H9 (cell line): ENCODE data around the gene RSPRY1. TPM values are rescaled to one million over a fixed set of nuclear protein-coding genes. Genes with fewer than 3 reads are reported as not detected.

ENCODE experiments used
- DNase-seq: peaks from one replicate; pipeline ENCODE4 v3.0.0-alpha.2; 2017
- H2AFZ ChIP-seq: one replicate; pipeline ENCODE4 v1.6.1; 2013; ENCODE audit warnings: mild to moderate bottlenecking, low read length, control low read depth, moderate library complexity
- H2AK5ac ChIP-seq: 2 replicates; pipeline ENCODE4 v1.6.1; 2013; ENCODE audit warnings: low read length, control low read depth, mixed read lengths; ENCODE audit not compliant: insufficient read length
- H2BK120ac ChIP-seq: one replicate; pipeline ENCODE4 v1.6.1; 2013; ENCODE audit warnings: low read depth, mild to moderate bottlenecking, low read length, control low read depth, inconsistent platforms; ENCODE audit not compliant: poor library complexity, severe bottlenecking
- H2BK12ac ChIP-seq: 2 replicates; pipeline ENCODE4 v1.6.1; 2013; ENCODE audit warnings: low read length, control low read depth, mixed read lengths, low read depth; ENCODE audit not compliant: insufficient read length
- H2BK15ac ChIP-seq: 2 replicates; pipeline ENCODE4 v1.6.1; 2013; ENCODE audit warnings: low read depth, low read length, control low read depth
- H2BK20ac ChIP-seq: one replicate; pipeline ENCODE4 v1.6.1; 2013; ENCODE audit warnings: low read depth, mild to moderate bottlenecking, low read length, control low read depth, inconsistent platforms; ENCODE audit not compliant: poor library complexity, severe bottlenecking
- H2BK5ac ChIP-seq: 2 replicates; pipeline ENCODE4 v1.6.1; 2013; ENCODE audit warnings: low read length, control low read depth, mixed read lengths; ENCODE audit not compliant: insufficient read length
- H3K14ac ChIP-seq: 2 replicates; pipeline ENCODE4 v1.6.1; 2013; ENCODE audit warnings: low read length, control low read depth; ENCODE audit not compliant: insufficient read depth
- H3K18ac ChIP-seq: 2 replicates; pipeline ENCODE4 v1.6.1; 2013; ENCODE audit warnings: low read depth, mild to moderate bottlenecking, mixed read lengths, low read length, control low read depth; ENCODE audit not compliant: insufficient read length
- H3K23ac ChIP-seq: 2 replicates; pipeline ENCODE4 v1.6.1; 2013; ENCODE audit warnings: low read length, control low read depth, mixed read lengths, low read depth; ENCODE audit not compliant: insufficient read length
- H3K23me2 ChIP-seq: 2 replicates; pipeline ENCODE4 v1.6.1; 2013; ENCODE audit warnings: low read depth, mild to moderate bottlenecking, mixed read lengths, low read length, control low read depth; ENCODE audit not compliant: insufficient read length, poor library complexity, severe bottlenecking
- H3K27ac ChIP-seq: 2 replicates; pipeline ENCODE4 v1.5.1; 2013; ENCODE audit warnings: low read length, control low read depth, mixed read lengths, low read depth; ENCODE audit not compliant: insufficient read length
- H3K27me3 ChIP-seq: 2 replicates; pipeline ENCODE4 v1.6.1; 2013; ENCODE audit warnings: low read length, control low read depth, inconsistent platforms; ENCODE audit not compliant: insufficient read depth
- H3K4ac ChIP-seq: 2 replicates; pipeline ENCODE4 v1.6.1; 2013; ENCODE audit warnings: low read depth, mild to moderate bottlenecking, control low read depth, inconsistent platforms, low read length, moderate library complexity
- H3K4me1 ChIP-seq: 2 replicates; pipeline ENCODE4 v1.6.1; 2013; ENCODE audit warnings: low read length, control low read depth, inconsistent platforms; ENCODE audit not compliant: insufficient read depth
- H3K4me2 ChIP-seq: 2 replicates; pipeline ENCODE4 v1.6.1; 2013; ENCODE audit warnings: low read length, control low read depth, mixed read lengths; ENCODE audit not compliant: insufficient read length, insufficient read depth
- H3K56ac ChIP-seq: 2 replicates; pipeline ENCODE4 v1.6.1; 2013; ENCODE audit warnings: low read depth, mild to moderate bottlenecking, mixed read lengths, low read length, control low read depth; ENCODE audit not compliant: insufficient read length
- H3K79me1 ChIP-seq: 2 replicates; pipeline ENCODE4 v1.6.1; 2013; ENCODE audit warnings: low read depth, mild to moderate bottlenecking, moderate library complexity, low read length, control low read depth, inconsistent platforms; ENCODE audit not compliant: insufficient read depth, poor library complexity, severe bottlenecking
- H3K79me2 ChIP-seq: 2 replicates; pipeline ENCODE4 v1.6.1; 2013; ENCODE audit warnings: low read length, control low read depth, inconsistent platforms; ENCODE audit not compliant: insufficient read depth
- H3K9ac ChIP-seq: 2 replicates; pipeline ENCODE4 v1.6.1; 2013; ENCODE audit warnings: low read length, control low read depth, mixed read lengths; ENCODE audit not compliant: insufficient read length; ENCODE audit errors: extremely low read depth
- H3K9me3 ChIP-seq: one replicate; pipeline ENCODE4 v1.6.1; 2013; ENCODE audit warnings: low read depth, low read length, inconsistent platforms; ENCODE audit not compliant: control insufficient read depth
- H3T11ph ChIP-seq: one replicate; pipeline ENCODE4 v1.6.1; 2013; ENCODE audit warnings: mild to moderate bottlenecking, low read length, control low read depth, inconsistent platforms
- H4K20me1 ChIP-seq: one replicate; pipeline ENCODE4 v1.6.1; 2013; ENCODE audit not compliant: control insufficient read depth, insufficient read length, insufficient read depth
- H4K5ac ChIP-seq: 2 replicates; pipeline ENCODE4 v1.6.1; 2013; ENCODE audit warnings: low read depth, mild to moderate bottlenecking, mixed read lengths, low read length, control low read depth; ENCODE audit not compliant: insufficient read length
- H4K8ac ChIP-seq: replicated peaks from 2 replicates; pipeline ENCODE4 v1.6.1; 2013; ENCODE audit warnings: low read length, control low read depth, mixed read lengths, low read depth; ENCODE audit not compliant: insufficient read length
- H4K91ac ChIP-seq: 2 replicates; pipeline ENCODE4 v1.6.1; 2013; ENCODE audit warnings: low read depth, mild to moderate bottlenecking, moderate library complexity, mixed read lengths, low read length, control low read depth; ENCODE audit not compliant: insufficient read length
- H3K27ac Mint-ChIP-seq, 3 experiments: 2 replicates in 2 of 3; 3 replicates in 1 of 3; pipeline ENCODE4 v1.8.0; 2020 to 2021; ENCODE audit warnings: mixed read lengths in 3 of 3, mild to moderate bottlenecking in 1 of 3, moderate library complexity in 1 of 3
- H3K27me3 Mint-ChIP-seq: 2 replicates; pipeline ENCODE4 v1.8.0; 2021; ENCODE audit warnings: low read depth, mild to moderate bottlenecking, moderate library complexity, mixed read lengths
- H3K36me3 Mint-ChIP-seq, 3 experiments: 2 replicates in 2 of 3; 3 replicates in 1 of 3; pipeline ENCODE4 v1.8.0; 2020 to 2021; ENCODE audit warnings: low read depth in 3 of 3, mixed read lengths in 3 of 3; ENCODE audit not compliant: insufficient read depth in 1 of 3
- H3K4me1 Mint-ChIP-seq, 2 experiments: 2 replicates each; pipeline ENCODE4 v1.8.0; 2020; ENCODE audit warnings: mixed read lengths in 2 of 2
- H3K4me3 Mint-ChIP-seq, 2 experiments: 2 replicates in 1 of 2; 3 replicates in 1 of 2; pipeline ENCODE4 v1.8.0; 2020 to 2021; ENCODE audit warnings: mild to moderate bottlenecking in 2 of 2, mixed read lengths in 2 of 2, moderate library complexity in 1 of 2
- H3K9me3 Mint-ChIP-seq, 2 experiments: 2 replicates in 1 of 2; 3 replicates in 1 of 2; pipeline ENCODE4 v1.8.0; 2020; ENCODE audit warnings: mild to moderate bottlenecking in 2 of 2, mixed read lengths in 2 of 2, moderate library complexity in 1 of 2
- WGBS: extraction: QIAGEN DNeasy Blood & Tissue Kit; methylation state at CpG from one replicate; pipeline ENCODE4 v1.1.7; 2013; ENCODE audit warnings: missing lambda C conversion rate, low lambda C conversion rate, mixed read lengths; ENCODE audit not compliant: insufficient read length; ENCODE audit errors: extremely low coverage; 5-methylcytosine and 5-hydroxymethylcytosine counted together
- total RNA-seq: library from RNA; stranded (reverse); gene quantifications from 2 replicates; pipeline ENCODE4 v1.2.1, GENCODE V29; 2021
- TF ChIP-seq, protein P1 (sequence below): fragments of 200-600 bp; sonication (generic); conservative IDR thresholded peaks from 3 replicates; pipeline ENCODE4 v1.8.0; 2021; ENCODE audit warnings: antibody characterized with exemption, mild to moderate bottlenecking

RSPRY1 gene
- total RNA-seq, 1 experiment from 2014 or later: 36.1 TPM

DNA sequence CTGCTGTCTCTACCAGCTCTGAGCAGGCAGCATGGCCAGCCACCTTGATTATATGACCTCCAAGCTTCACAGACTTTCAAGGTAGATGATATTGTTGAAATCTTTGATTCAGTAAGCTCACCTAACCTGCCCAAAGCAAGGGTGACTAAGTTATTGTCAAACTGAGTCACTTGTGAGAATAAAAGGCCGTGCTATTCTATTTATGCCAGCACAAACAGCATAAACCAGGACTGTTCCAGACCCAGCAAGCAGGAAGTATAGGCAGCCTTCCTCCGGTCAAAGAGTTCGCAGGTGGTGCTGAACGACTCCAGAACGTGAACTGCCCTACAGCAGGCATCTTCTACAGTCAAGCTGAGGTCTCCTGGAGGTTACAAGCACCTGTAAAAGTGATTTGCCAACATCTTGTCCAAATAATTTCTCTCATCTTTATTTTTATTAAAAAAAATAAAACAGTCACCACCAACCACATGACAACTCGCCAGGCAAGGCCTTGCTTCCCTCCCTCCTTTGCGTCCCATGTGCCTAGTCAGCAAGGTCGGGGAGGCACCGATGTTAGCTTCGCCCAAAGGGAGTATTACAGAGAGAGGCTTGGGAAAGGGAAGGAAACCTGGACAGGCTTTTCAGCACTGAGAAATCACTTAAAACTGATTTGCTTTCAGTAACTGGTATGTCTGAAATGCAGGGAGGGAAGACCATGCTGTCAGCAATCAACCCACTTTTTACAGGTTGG is 69.7 kb downstream of the RSPRY1 start:
- Histone ChIP-seq H2BK120ac (no peak overlapping the region), H2BK20ac (no peak overlapping the region), H3K4me1 (peaks cover 3% of the 10 kb centered on the region), H4K5ac (no peak overlapping the region), H3T11ph (no peak overlapping the region), H3K4ac (no peak overlapping the region), H3K27me3 (no peaks in the 10 kb centered on the region), H3K23ac (no peak overlapping the region), H3K9ac (no peak overlapping the region), H2AFZ (no peak overlapping the region), H3K23me2 (no peaks in the 10 kb centered on the region), H3K56ac (no peak overlapping the region), H2BK15ac (no peak overlapping the region), H3K9me3 (peaks cover 6% of the 10 kb centered on the region), H3K14ac (no peak overlapping the region), H2AK5ac (no peak overlapping the region), H2BK12ac (no peak overlapping the region), H4K91ac (no peak overlapping the region), H3K18ac (no peak overlapping the region), H3K79me1 (no peaks in the 10 kb centered on the region), H4K20me1 (no peaks in the 10 kb centered on the region), H3K27ac (no peak overlapping the region), H2BK5ac (no peak overlapping the region), H3K4me2 (no peak overlapping the region), H4K8ac (no peak overlapping the region), H3K79me2 (no peaks in the 10 kb centered on the region)
- 100% methylated on average over 1 of the region's 10 CpGs for WGBS
- TF ChIP-seq, protein P1, sequence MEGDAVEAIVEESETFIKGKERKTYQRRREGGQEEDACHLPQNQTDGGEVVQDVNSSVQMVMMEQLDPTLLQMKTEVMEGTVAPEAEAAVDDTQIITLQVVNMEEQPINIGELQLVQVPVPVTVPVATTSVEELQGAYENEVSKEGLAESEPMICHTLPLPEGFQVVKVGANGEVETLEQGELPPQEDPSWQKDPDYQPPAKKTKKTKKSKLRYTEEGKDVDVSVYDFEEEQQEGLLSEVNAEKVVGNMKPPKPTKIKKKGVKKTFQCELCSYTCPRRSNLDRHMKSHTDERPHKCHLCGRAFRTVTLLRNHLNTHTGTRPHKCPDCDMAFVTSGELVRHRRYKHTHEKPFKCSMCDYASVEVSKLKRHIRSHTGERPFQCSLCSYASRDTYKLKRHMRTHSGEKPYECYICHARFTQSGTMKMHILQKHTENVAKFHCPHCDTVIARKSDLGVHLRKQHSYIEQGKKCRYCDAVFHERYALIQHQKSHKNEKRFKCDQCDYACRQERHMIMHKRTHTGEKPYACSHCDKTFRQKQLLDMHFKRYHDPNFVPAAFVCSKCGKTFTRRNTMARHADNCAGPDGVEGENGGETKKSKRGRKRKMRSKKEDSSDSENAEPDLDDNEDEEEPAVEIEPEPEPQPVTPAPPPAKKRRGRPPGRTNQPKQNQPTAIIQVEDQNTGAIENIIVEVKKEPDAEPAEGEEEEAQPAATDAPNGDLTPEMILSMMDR: no peak
- Mint-ChIP-seq H3K4me3 (no peak overlapping the region), H3K36me3 (peaks cover 10 to 19% (median 13%) of the 10 kb centered on the region in 3 experiments), H3K4me1 (peaks cover 12% of the 10 kb centered on the region in 2 experiments), H3K27me3 (no peaks in the 10 kb centered on the region; the same call in 1 of the 2 replicates), H3K9me3 (peaks cover 0 to 4% of the 10 kb centered on the region in 2 experiments; a peak in 3 of 5 replicates), H3K27ac (peak overlapping the region in 2 of 3 experiments; percentile 50 to 90; a peak in 3 of 7 replicates)
- no peak for DNase-seq
